H1 (cell line): ENCODE results near the gene ZFYVE21.

Experiments used
- CBX5 ChIP-seq: fragments of 300-800, 300-1000 bp; sonication (generic); IDR thresholded peaks from 2 replicates; pipeline ENCODE4 v1.7.1; 2016; ENCODE audit warnings: antibody characterized with exemption, low read length, low read depth
- EZH2 ChIP-seq: fragments of 200-600 bp; sonication (generic); IDR thresholded peaks from 2 replicates; pipeline ENCODE4 v1.7.1; 2012; ENCODE audit warnings: low read depth, mild to moderate bottlenecking, moderate library complexity, low read length, inconsistent platforms; ENCODE audit not compliant: severe bottlenecking
- TF ChIP-seq, protein P1 (sequence below): IDR thresholded peaks from 2 replicates; pipeline ENCODE4 v1.6.1; 2012; ENCODE audit warnings: inconsistent platforms
- TF ChIP-seq, protein P2 (sequence below), 3 experiments: IDR thresholded peaks; 1 replicate in 2 of 3; 2 replicates in 1 of 3; pipeline versions ENCODE4 v1.5.1 to v1.6.1; 2011; ENCODE audit warnings: low read length in 3 of 3, mild to moderate bottlenecking in 3 of 3, inconsistent platforms in 2 of 3, low read depth in 1 of 3, moderate library complexity in 1 of 3; ENCODE audit not compliant: insufficient read depth in 1 of 3; ENCODE audit errors: control extremely low read depth in 1 of 3

GRCh38 chr14:103688441-103688840, 27.2 kb upstream of the ZFYVE21 start:
- TF ChIP-seq, protein P1, sequence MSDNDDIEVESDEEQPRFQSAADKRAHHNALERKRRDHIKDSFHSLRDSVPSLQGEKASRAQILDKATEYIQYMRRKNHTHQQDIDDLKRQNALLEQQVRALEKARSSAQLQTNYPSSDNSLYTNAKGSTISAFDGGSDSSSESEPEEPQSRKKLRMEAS, result no peak
- TF ChIP-seq EZH2 (no peak), CBX5 (no peak)
- TF ChIP-seq, protein P2, sequence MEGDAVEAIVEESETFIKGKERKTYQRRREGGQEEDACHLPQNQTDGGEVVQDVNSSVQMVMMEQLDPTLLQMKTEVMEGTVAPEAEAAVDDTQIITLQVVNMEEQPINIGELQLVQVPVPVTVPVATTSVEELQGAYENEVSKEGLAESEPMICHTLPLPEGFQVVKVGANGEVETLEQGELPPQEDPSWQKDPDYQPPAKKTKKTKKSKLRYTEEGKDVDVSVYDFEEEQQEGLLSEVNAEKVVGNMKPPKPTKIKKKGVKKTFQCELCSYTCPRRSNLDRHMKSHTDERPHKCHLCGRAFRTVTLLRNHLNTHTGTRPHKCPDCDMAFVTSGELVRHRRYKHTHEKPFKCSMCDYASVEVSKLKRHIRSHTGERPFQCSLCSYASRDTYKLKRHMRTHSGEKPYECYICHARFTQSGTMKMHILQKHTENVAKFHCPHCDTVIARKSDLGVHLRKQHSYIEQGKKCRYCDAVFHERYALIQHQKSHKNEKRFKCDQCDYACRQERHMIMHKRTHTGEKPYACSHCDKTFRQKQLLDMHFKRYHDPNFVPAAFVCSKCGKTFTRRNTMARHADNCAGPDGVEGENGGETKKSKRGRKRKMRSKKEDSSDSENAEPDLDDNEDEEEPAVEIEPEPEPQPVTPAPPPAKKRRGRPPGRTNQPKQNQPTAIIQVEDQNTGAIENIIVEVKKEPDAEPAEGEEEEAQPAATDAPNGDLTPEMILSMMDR (IDR thresholded peaks at IDR 0.05; ENCODE audit: control extremely low read depth in 1 of 3, insufficient read depth in 1 of 3, low read depth in 1 of 3, low read length in 3 of 3), result no peak
